A673 (cell line): ENCODE measurements around the gene TTC7B. TPM values are rescaled to one million over a fixed set of nuclear protein-coding genes. Genes with fewer than 3 reads are reported as not detected.

Experiments
- BruUV-seq: library from RNA; stranded (reverse); fragments of 400-500 nt; replicated peaks from 2 replicates; lab custom pipeline; 2021; lab: Mats Ljungman, UMichigan
- CTCF ChIA-PET: fragments of 300-600 bp; sonication (Branson Sonifier 250); formaldehyde crosslinking; loops from one replicate; lab custom pipeline; 2022; ENCODE audit warnings: antibody characterized with exemption; lab: Charles Lee
- POLR2A ChIA-PET: fragments of 300-600 bp; sonication (Branson Sonifier 250); formaldehyde crosslinking; loops from one replicate; lab custom pipeline; 2022; ENCODE audit warnings: antibody characterized with exemption; ENCODE audit not compliant: low non-redundant PET; lab: Charles Lee
- DNase-seq: peaks from one replicate; pipeline ENCODE4 v3.0.0-alpha.2; 2015; ENCODE audit warnings: low spot score
- H3K27ac ChIP-seq: fragments of 200-600 bp; sonication (generic); 2 replicates; pipeline ENCODE4 v1.5.1; 2016; ENCODE audit warnings: mixed run types, low read depth, mild to moderate bottlenecking, mixed read lengths, antibody characterized with exemption, low read length; ENCODE audit not compliant: poor library complexity, severe bottlenecking
- H3K27me3 ChIP-seq: fragments of 200-600 bp; sonication (generic); replicated peaks from 2 replicates; pipeline ENCODE4 v1.6.1; 2017; ENCODE audit warnings: mixed run types, low read depth, mild to moderate bottlenecking, mixed read lengths, antibody characterized with exemption, low read length; ENCODE audit not compliant: insufficient read depth, poor library complexity
- H3K36me3 ChIP-seq: fragments of 200-600 bp; sonication (generic); 2 replicates; pipeline ENCODE4 v1.6.1; 2016; ENCODE audit warnings: mixed run types, mild to moderate bottlenecking, mixed read lengths, antibody characterized with exemption, low read length; ENCODE audit not compliant: insufficient read depth, poor library complexity, severe bottlenecking
- H3K4me1 ChIP-seq: fragments of 200-600 bp; sonication (generic); 2 replicates; pipeline ENCODE4 v1.6.1; 2017; ENCODE audit warnings: mixed run types, mild to moderate bottlenecking, mixed read lengths, antibody characterized with exemption, low read length; ENCODE audit not compliant: insufficient read depth, poor library complexity, severe bottlenecking
- H3K4me3 ChIP-seq: fragments of 200-600 bp; sonication (generic); 2 replicates; pipeline ENCODE4 v1.5.1; 2016; ENCODE audit warnings: low read depth, mixed run types, mild to moderate bottlenecking, mixed read lengths, low read length; ENCODE audit not compliant: poor library complexity, severe bottlenecking
- H3K9me3 ChIP-seq: fragments of 200-600 bp; sonication (generic); 2 replicates; pipeline ENCODE4 v1.6.1; 2016; ENCODE audit warnings: mixed run types, low read depth, mild to moderate bottlenecking, mixed read lengths, antibody characterized with exemption, low read length; ENCODE audit not compliant: poor library complexity, severe bottlenecking
- CTCF ChIP-seq: fragments of 300-800, 200-600 bp; sonication (generic); conservative IDR thresholded peaks from 2 replicates; pipeline ENCODE4 v1.5.1; 2017; ENCODE audit warnings: low read depth, mild to moderate bottlenecking, antibody characterized with exemption, low read length, moderate library complexity, mixed read lengths
- EZH2 ChIP-seq: fragments of 200-600 bp; sonication (generic); IDR thresholded peaks from 2 replicates; pipeline ENCODE4 v1.6.1; 2017; ENCODE audit warnings: borderline replicate concordance, low read depth, mild to moderate bottlenecking, mixed read lengths, antibody characterized with exemption, low read length; ENCODE audit not compliant: poor library complexity, severe bottlenecking
- intact Hi-C: fragments of 100-400 bp; cut with micrococcal nuclease; formaldehyde crosslinking; loops from one replicate; pipeline ENCODE4 v1.10.0; 2022; ENCODE audit not compliant: unreplicated experiment
- total RNA-seq: library from RNA; stranded (reverse); gene quantifications from 2 replicates; pipeline ENCODE4 v1.2.3, GENCODE V29; 2021

Gene TTC7B
- total RNA-seq, 1 experiment from 2014 or later: 39.2 TPM

GRCh38 chr14:90583916-90584605, 232.2 kb downstream of the TTC7B start:
- POLR2A ChIA-PET: no interaction called here
- DNase-seq: no peak
- Histone ChIP-seq H3K36me3 (no peaks in the 10 kb centered on the region), H3K27ac (no peak overlapping the region), H3K9me3 (no peaks in the 10 kb centered on the region), H3K4me1 (no peaks in the 10 kb centered on the region), H3K4me3 (no peak overlapping the region), H3K27me3 (no peaks in the 10 kb centered on the region)
- no TSS peak for BruUV-seq
- TF ChIP-seq EZH2 (no peak), CTCF (no peak)
- CTCF ChIA-PET: no interaction called here
- intact Hi-C loops: no loop called here

GRCh38 chr14:90583427-90583826, 232.8 kb downstream of the TTC7B start:
- ChIA-PET POLR2A (no interaction called here), CTCF (no interaction called here)
- no TSS peak for BruUV-seq
- no peak for TF ChIP-seq CTCF
- TF ChIP-seq EZH2: no peak
- intact Hi-C loops: no loop called here
- Histone ChIP-seq H3K36me3 (no peaks in the 10 kb centered on the region), H3K4me1 (no peaks in the 10 kb centered on the region), H3K9me3 (no peaks in the 10 kb centered on the region), H3K27me3 (no peaks in the 10 kb centered on the region), H3K27ac (no peak overlapping the region), H3K4me3 (no peak overlapping the region)
- DNase-seq: no peak

- no peak for DNase-seq
- Histone ChIP-seq H3K27me3 (no peaks in the 10 kb centered on the region), H3K27ac (no peak overlapping the region), H3K4me1 (no peaks in the 10 kb centered on the region), H3K9me3 (no peaks in the 10 kb centered on the region), H3K4me3 (no peak overlapping the region), H3K36me3 (no peaks in the 10 kb centered on the region)
- ChIA-PET CTCF (no interaction called here), POLR2A (no interaction called here)
- intact Hi-C loops: no loop called here
- TF ChIP-seq CTCF: no peak
- no peak for TF ChIP-seq EZH2
- no TSS peak for BruUV-seq
Measured at GRCh38 chr14:90582166-90582565, 234.1 kb downstream of the TTC7B start.
